Epithelial cell of alveolus of lung (primary cell): Measurements from ENCODE around the gene KRT24. TPM values are rescaled to one million over a fixed set of nuclear protein-coding genes. Genes with fewer than 3 reads are reported as not detected.

Source experiments
- total RNA-seq: library from RNA; depleted of rRNA; stranded (reverse); fragments of >200 nt; gene quantifications from 2 replicates; pipeline ENCODE4 v1.2.1, GENCODE V29; 2015

KRT24 gene
- not detected in 2 replicates for total RNA-seq

DNA sequence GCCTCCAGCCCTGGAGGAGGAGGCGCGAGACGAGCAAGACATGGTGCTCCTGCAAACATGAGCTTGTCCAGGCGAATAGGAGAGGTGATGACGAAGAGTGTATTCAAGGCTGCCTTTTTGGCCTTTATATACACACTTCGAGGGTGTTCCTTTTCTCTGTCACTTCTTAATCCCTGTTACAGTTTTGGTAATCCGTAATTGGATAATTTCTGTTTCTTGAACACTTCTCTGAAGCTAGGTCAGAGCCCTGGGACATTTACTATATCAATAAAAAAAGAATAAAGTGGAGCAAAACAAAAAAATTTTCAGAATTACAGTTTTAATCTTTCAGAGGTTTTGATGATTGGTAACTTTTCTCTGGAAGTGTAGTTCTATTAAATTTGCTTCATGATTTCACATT lies at the start of gene KRT24:
KRT24 (minus strand) TSS at position 101 of the 400 bp plus-strand sequence; CDS start at position 42, 59 bp downstream.

DNA sequence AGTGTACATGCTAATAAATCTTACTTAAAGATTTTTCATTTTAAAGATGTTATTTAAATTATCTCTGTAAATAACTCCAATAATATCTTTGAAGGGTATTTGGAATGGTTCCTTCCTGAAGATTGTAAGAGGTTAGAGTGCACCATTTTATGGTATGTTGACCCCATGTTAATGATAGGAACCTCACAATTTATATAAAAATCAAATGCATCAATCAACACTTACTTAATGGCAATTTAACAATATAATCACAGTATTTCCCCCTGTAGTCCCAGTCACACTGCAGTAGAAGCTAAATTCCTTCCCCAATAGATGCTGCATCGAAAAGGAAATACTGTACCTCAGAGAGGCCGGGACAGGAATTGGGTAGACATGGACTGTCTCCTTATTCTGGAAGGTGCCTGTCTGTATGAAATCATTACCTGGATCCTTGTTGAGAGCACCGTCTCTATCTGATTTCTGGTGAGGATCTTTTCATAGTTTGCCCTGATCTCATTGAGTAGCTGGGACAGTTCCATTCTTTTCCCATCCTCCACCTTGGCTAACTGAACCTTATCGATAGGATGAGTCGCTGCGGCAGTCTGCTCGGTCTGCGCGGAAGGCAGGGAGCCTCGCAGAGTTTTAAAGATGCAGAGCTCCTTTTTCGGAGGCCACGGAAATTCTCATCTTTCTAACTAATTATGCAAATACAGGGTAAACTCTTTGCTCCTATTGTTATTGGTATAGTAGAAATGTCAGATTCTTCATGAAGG lies 38.8 kb downstream of the KRT24 start, which contains the start of gene KRT222:
KRT222 (minus strand) TSS at position 596 of the 752 bp plus-strand sequence; CDS start at position 518, 78 bp downstream.

Other genes with a start within 250 kb of the KRT24 start
- 1.7 and 7.9 TPM in 2 replicates for gene TNS4, start 202.1 kb downstream of the KRT24 start, total RNA-seq
- gene CCR7, start 138.3 kb downstream of the KRT24 start, total RNA-seq: 0.72 TPM in 1 of 2 replicates, not detected in the other
- 64.8 and 120 TPM in 2 replicates for gene SMARCE1, start 55.9 kb downstream of the KRT24 start, total RNA-seq
- gene KRT222, start 38.6 kb downstream of the KRT24 start, total RNA-seq: under 0.01 TPM in 1 of 2 replicates, not detected in the other
- gene KRT25, start 51.6 kb upstream of the KRT24 start, total RNA-seq: not detected in 2 replicates
- gene KRT26, start 68.4 kb upstream of the KRT24 start, total RNA-seq: not detected in 2 replicates
- gene KRT27, start 78.8 kb upstream of the KRT24 start, total RNA-seq: not detected in 2 replicates
- gene KRT28, start 96.2 kb upstream of the KRT24 start, total RNA-seq: not detected in 2 replicates
- 24.4 and 33.1 TPM in 2 replicates for gene KRT10, start 118.9 kb upstream of the KRT24 start, total RNA-seq
- not detected in 2 replicates for gene KRT12, start 163.5 kb upstream of the KRT24 start, total RNA-seq
- gene KRT20, start 181.5 kb upstream of the KRT24 start, total RNA-seq: not detected in 2 replicates
- under 0.01 TPM in 1 of 2 replicates, not detected in the other for gene KRT23, start 233.9 kb upstream of the KRT24 start, total RNA-seq